AG04449 (cell line): Measurements from ENCODE around the gene KIFC3.

Experiments used
- CTCF ChIA-PET: fragments of 350-600 bp; formaldehyde crosslinking; extraction: SDS; loops from one replicate; lab custom pipeline; 2021; ENCODE audit warnings: antibody characterized with exemption; lab: Yijun Ruan, JAX
- POLR2A ChIA-PET: fragments of 400-600, 350-600 bp; formaldehyde crosslinking; extraction: SDS; loops from one replicate; lab custom pipeline; 2020; ENCODE audit warnings: antibody characterized with exemption, inconsistent platforms; lab: Yijun Ruan, JAX
- DNase-seq: peaks from one replicate; pipeline ENCODE4 v3.0.0-alpha.2; 2010; ENCODE audit warnings: low read depth, low spot score
- H3K4me3 ChIP-seq: 2 replicates; pipeline ENCODE4 v1.5.1; 2011; ENCODE audit warnings: low read depth, mild to moderate bottlenecking, control low read depth, low read length
- CTCF ChIP-seq: IDR thresholded peaks from one replicate; pipeline ENCODE4 v1.5.1; 2011; ENCODE audit warnings: mild to moderate bottlenecking, moderate library complexity, low read length, control low read depth, inconsistent platforms; ENCODE audit not compliant: insufficient read depth; ENCODE audit errors: missing control alignments

Gene KIFC3

GRCh38 chr16:57791893-57792461 lies 10.3 kb downstream of the KIFC3 start:
- CTCF ChIA-PET, result interaction anchor here (1.0 to 8.3 kb wide), 5 partner anchors 9 to 71 kb away, joined by 4 to 36 read pairs (median 6); no protein-coding TSS in a partner anchor
- H3K4me3 ChIP-seq, result no peak overlapping the region
- no peak for DNase-seq
- no peak for TF ChIP-seq CTCF
- POLR2A ChIA-PET, result no interaction called here

- no peak for DNase-seq
- POLR2A ChIA-PET, result no interaction called here
- CTCF ChIA-PET, result interaction anchor here (1.0 to 8.3 kb wide), 4 partner anchors 9 to 72 kb away, joined by 4 to 36 read pairs (median 8); no protein-coding TSS in a partner anchor
- no peak for TF ChIP-seq CTCF
- H3K4me3 ChIP-seq, result no peak overlapping the region
These were observed 10.9 kb downstream of the KIFC3 start for GRCh38 chr16:57791195-57791892.

GRCh38 chr16:57788951-57789350 lies 13.3 kb downstream of the KIFC3 start:
- no peak for TF ChIP-seq CTCF
- POLR2A ChIA-PET, result interaction anchor here (0.7 kb wide), 1 partner anchor 28 kb away, joined by 3 read pairs; no protein-coding TSS in a partner anchor
- no peak for DNase-seq
- CTCF ChIA-PET, result no interaction called here
- no peak overlapping the region for H3K4me3 ChIP-seq

- TF ChIP-seq CTCF, result no peak
- no peak overlapping the region for H3K4me3 ChIP-seq
- ChIA-PET POLR2A (no interaction called here), CTCF (interaction anchor here (1.5 kb wide), 1 partner anchor 75 kb away, joined by 3 read pairs; no protein-coding TSS in a partner anchor)
- no peak for DNase-seq
These were observed 13.9 kb downstream of the KIFC3 start for GRCh38 chr16:57788252-57788841.

GRCh38 chr16:57787519-57787905 lies 14.8 kb downstream of the KIFC3 start:
- ChIA-PET POLR2A (no interaction called here), CTCF (interaction anchor here (1.5 kb wide), 1 partner anchor 76 kb away, joined by 3 read pairs; no protein-coding TSS in a partner anchor)
- TF ChIP-seq CTCF, result no peak
- no peak overlapping the region for H3K4me3 ChIP-seq
- no peak for DNase-seq
